Esophagus (tissue), 2 donors: ENCODE data around the gene NAALADL1. TPM values are rescaled to one million over a fixed set of nuclear protein-coding genes. Genes with fewer than 3 reads are reported as not detected.
"Not testable (repeated sequence)": the region's sequence is repeated elsewhere in the genome, so short reads cannot be mapped to it uniquely, and the experiment has no call there.

Source experiments
- H3K27ac ChIP-seq, 2 donors: one replicate each; pipeline ENCODE4 v1.5.1; 2013; ENCODE audit warnings: low read depth in 2 of 2, mild to moderate bottlenecking in 2 of 2, inconsistent platforms in 1 of 2, low read length in 1 of 2, moderate library complexity in 1 of 2
- H3K27me3 ChIP-seq, 2 donors: one replicate each; pipeline ENCODE4 v1.6.1; 2013; ENCODE audit warnings: low read length in 2 of 2, control low read depth in 1 of 2, mild to moderate bottlenecking in 1 of 2; ENCODE audit not compliant: insufficient read depth in 2 of 2, control insufficient read depth in 1 of 2
- H3K36me3 ChIP-seq, 2 donors: one replicate each; pipeline ENCODE4 v1.6.1; 2013; ENCODE audit warnings: low read length in 1 of 2; ENCODE audit not compliant: control insufficient read depth in 2 of 2, insufficient read depth in 2 of 2
- H3K4me1 ChIP-seq, 2 donors: one replicate each; pipeline ENCODE4 v1.6.1; 2013; ENCODE audit warnings: low read length in 1 of 2; ENCODE audit not compliant: control insufficient read depth in 2 of 2, insufficient read depth in 2 of 2
- H3K4me3 ChIP-seq, 2 donors: one replicate each; pipeline ENCODE4 v1.5.1; 2013; ENCODE audit warnings: low read length in 2 of 2, mild to moderate bottlenecking in 2 of 2, low read depth in 1 of 2, moderate library complexity in 1 of 2
- H3K9me3 ChIP-seq, 2 donors: one replicate each; pipeline ENCODE4 v1.6.1; 2013; ENCODE audit warnings: mild to moderate bottlenecking in 2 of 2, low read depth in 1 of 2, low read length in 1 of 2, moderate library complexity in 1 of 2; ENCODE audit not compliant: control insufficient read depth in 2 of 2, insufficient read depth in 1 of 2
- WGBS, 2 donors: extraction: QIAGEN DNeasy Blood & Tissue Kit; methylation state at CpG; one replicate each; pipeline ENCODE4 v1.1.7; 2013; 5-methylcytosine and 5-hydroxymethylcytosine counted together
- polyA plus RNA-seq, 2 donors: library from polyadenylated mRNA; stranded (reverse); fragments of 200-250 nt; gene quantifications; one replicate each; pipeline ENCODE4 v1.2.3, GENCODE V29; 2013
- donor health status: healthy with polysubstance abuse.
- donor health status: Bipolar disorder and iron deficiency.

The NAALADL1 gene
- polyA plus RNA-seq, 2 donors = 3.0 to 6.0 TPM

GRCh38 chr11:65023502-65023901, 34.9 kb downstream of the NAALADL1 start:
- not testable (repeated sequence) for H3K27ac ChIP-seq

DNA sequence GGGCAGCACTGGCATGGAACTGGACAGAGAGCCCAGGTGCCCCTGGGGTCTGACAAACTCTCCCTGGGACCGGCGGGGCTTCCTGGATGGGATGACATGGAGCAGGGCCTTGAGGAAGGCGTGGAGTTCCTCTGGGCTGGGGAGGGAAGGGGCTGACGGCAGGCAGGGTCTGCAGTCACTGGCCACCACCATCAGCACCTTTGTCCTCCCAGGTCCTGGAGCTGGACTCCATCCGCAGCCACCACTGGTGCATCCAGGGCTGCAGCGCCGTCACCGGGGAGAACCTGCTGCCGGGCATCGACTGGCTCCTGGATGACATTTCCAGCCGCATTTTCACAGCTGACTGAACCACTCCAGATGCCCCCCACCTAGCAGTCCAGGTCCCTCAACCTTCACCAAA, 36.8 kb downstream of the NAALADL1 start:
- H3K36me3 ChIP-seq = peaks cover 8 to 17% of the 10 kb centered on the region in 2 donors
- peaks cover 0 to 4% of the 10 kb centered on the region in 2 donors for H3K4me1 ChIP-seq
- no peak overlapping the region for H3K27ac ChIP-seq
- no peak overlapping the region for H3K4me3 ChIP-seq
- H3K9me3 ChIP-seq = no peaks in the 10 kb centered on the region
- no peaks in the 10 kb centered on the region for H3K27me3 ChIP-seq
- WGBS, 2 donors = 88 to 93% methylated on average over 6 to 11 of the region's 11 CpGs

More at GRCh38 chr11:65023502-65023901, 34.9 kb downstream of the NAALADL1 start:
- H3K36me3 ChIP-seq = peaks cover 8 to 14% of the 10 kb centered on the region in 2 donors
- H3K4me1 ChIP-seq, H3K9me3 ChIP-seq, H3K27me3 ChIP-seq, H3K4me3 ChIP-seq: not testable (repeated sequence)
- WGBS, 2 donors = 74 to 82% methylated on average over 8 of the region's 8 CpGs

GRCh38 chr11:65021003-65021402, 37.4 kb downstream of the NAALADL1 start:
- peaks cover 8 to 19% of the 10 kb centered on the region in 2 donors for H3K36me3 ChIP-seq
- H3K4me1 ChIP-seq = peaks cover 0 to 5% of the 10 kb centered on the region in 2 donors
- H3K27me3 ChIP-seq = no peaks in the 10 kb centered on the region
- H3K9me3 ChIP-seq = no peaks in the 10 kb centered on the region
- WGBS, 2 donors = 72% methylated on average over 3 of the region's 3 CpGs
- no peak overlapping the region for H3K4me3 ChIP-seq
- no peak overlapping the region for H3K27ac ChIP-seq

- 86 to 88% methylated on average over 7 of the region's 7 CpGs for WGBS, 2 donors
Observed at GRCh38 chr11:65019824-65020223, 38.5 kb downstream of the NAALADL1 start.

DNA sequence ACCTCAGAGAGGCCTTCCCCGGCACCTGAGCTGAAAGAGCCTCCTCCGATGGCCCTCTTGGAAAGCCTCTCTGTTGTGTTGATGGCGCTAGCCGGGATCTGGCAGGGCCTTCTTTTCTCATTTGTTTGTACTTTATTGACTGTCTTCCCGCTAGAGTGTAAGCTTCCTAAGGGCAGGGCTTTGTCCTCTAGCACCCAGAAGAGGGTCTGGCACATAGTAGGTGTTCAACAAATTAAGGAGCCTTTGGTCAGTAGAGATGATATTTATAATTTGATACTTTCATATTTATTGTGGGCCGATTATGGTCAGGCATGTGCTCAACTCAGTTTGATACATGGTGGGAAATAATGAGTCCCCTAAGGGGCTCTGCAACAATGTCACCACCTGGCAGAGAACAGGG, 40.4 kb downstream of the NAALADL1 start:
- Histone ChIP-seq H3K4me3 (no peak overlapping the region), H3K9me3 (no peaks in the 10 kb centered on the region), H3K27ac (no peak overlapping the region), H3K4me1 (peaks cover 0 to 7% of the 10 kb centered on the region in 2 donors), H3K36me3 (peaks cover 8 to 19% of the 10 kb centered on the region in 2 donors), H3K27me3 (no peaks in the 10 kb centered on the region)
- WGBS, 2 donors = 97 to 99% methylated on average over 6 of the region's 6 CpGs

More at GRCh38 chr11:65019824-65020223, 38.5 kb downstream of the NAALADL1 start:
- Histone ChIP-seq H3K4me3 (no peak overlapping the region), H3K36me3 (peaks cover 8 to 19% of the 10 kb centered on the region in 2 donors), H3K9me3 (no peaks in the 10 kb centered on the region), H3K4me1 (peaks cover 0 to 5% of the 10 kb centered on the region in 2 donors), H3K27me3 (no peaks in the 10 kb centered on the region), H3K27ac (peak overlapping the region in 1 of 2 donors; percentile 26)

DNA sequence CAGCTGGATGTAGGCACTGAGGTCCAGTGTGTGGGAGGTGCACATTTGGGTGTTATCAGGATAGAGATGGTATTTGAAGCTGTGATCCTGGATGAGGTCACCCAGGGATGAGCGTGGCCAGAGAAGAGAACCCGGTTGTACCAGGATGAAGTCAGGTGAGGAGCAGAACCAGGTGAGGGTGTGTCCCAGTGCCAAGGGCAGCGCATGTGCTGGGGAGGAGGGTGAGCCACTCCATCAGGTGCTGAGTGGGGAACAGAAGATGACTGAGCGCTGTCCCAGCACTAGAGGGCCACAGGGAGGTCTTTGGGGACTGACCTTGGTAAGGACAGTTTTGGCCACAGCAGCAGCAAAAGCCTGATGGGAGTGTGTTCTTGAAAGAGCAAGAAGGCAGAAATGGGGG, 41.6 kb downstream of the NAALADL1 start:
- Histone ChIP-seq H3K4me3 (no peak overlapping the region), H3K27me3 (no peaks in the 10 kb centered on the region), H3K9me3 (no peaks in the 10 kb centered on the region), H3K4me1 (peaks cover 0 to 7% of the 10 kb centered on the region in 2 donors), H3K27ac (peak overlapping the region in 1 of 2 donors; percentile 71), H3K36me3 (peaks cover 8 to 16% of the 10 kb centered on the region in 2 donors)
- 76 to 80% methylated on average over 4 of the region's 4 CpGs for WGBS, 2 donors

GRCh38 chr11:65014726-65015227, 43.6 kb downstream of the NAALADL1 start:
- no peaks in the 10 kb centered on the region for H3K27me3 ChIP-seq
- H3K36me3 ChIP-seq = peaks cover 6 to 8% of the 10 kb centered on the region in 2 donors
- peak overlapping the region; percentile 61 to 75 for H3K4me3 ChIP-seq
- 33% methylated on average over 23 of the region's 23 CpGs for WGBS, 2 donors
- no peaks in the 10 kb centered on the region for H3K9me3 ChIP-seq
- peak overlapping the region; percentile 96 to 98 for H3K27ac ChIP-seq
- H3K4me1 ChIP-seq = peaks cover 0 to 7% of the 10 kb centered on the region in 2 donors

- H3K36me3 ChIP-seq = peaks cover 4 to 7% of the 10 kb centered on the region in 2 donors
- 0 to 1% methylated on average over 74 to 96 of the region's 96 CpGs for WGBS, 2 donors
- H3K27me3 ChIP-seq = no peaks in the 10 kb centered on the region
- H3K9me3 ChIP-seq = no peaks in the 10 kb centered on the region
- peak within 1 kb of the TSS; percentile 96 to 98 for H3K27ac ChIP-seq
- peaks cover 0 to 7% of the 10 kb centered on the region in 2 donors for H3K4me1 ChIP-seq
- H3K4me3 ChIP-seq = peak within 1 kb of the TSS; percentile 61 to 75
Observed at GRCh38 chr11:65013888-65014725, 44.2 kb downstream of the NAALADL1 start, which contains the start of gene ARL2. Gene ARL2, plus strand, starts transcription at chr11:65014160. Its CDS starts 48 bp downstream, at chr11:65014208.

GRCh38 chr11:65013130-65013887, 45.0 kb downstream of the NAALADL1 start:
- H3K36me3 ChIP-seq = peaks cover 0 to 3% of the 10 kb centered on the region in 2 donors
- H3K27ac ChIP-seq = peak overlapping the region; percentile 96 to 98
- H3K27me3 ChIP-seq = no peaks in the 10 kb centered on the region
- 13 to 14% methylated on average over 22 of the region's 22 CpGs for WGBS, 2 donors
- peaks cover 0 to 7% of the 10 kb centered on the region in 2 donors for H3K4me1 ChIP-seq
- H3K4me3 ChIP-seq = peak overlapping the region; percentile 61 to 75
- H3K9me3 ChIP-seq = no peaks in the 10 kb centered on the region
